Body of pancreas (tissue), 4 donors: ENCODE results near the gene PDZD2. TPM values are rescaled to one million over a fixed set of nuclear protein-coding genes. Genes with fewer than 3 reads are reported as not detected.

Experiments used
- ATAC-seq: fragments of 150-250 bp; one replicate; pipeline ENCODE4 v1.9.1; 2016
- DNase-seq, 4 donors: peaks; one replicate each; pipeline ENCODE4 v3.0.0-alpha.2; 2019
- H3K27ac ChIP-seq, 4 donors: fragments of 200-600 bp; sonication (generic); 1 replicate in 3 of 4; 2 replicates in 1 of 4; pipeline versions ENCODE4 v1.5.1 to v1.6.1; 2016 to 2019; ENCODE audit warnings: mild to moderate bottlenecking in 1 of 4, mixed read lengths in 1 of 4, moderate library complexity in 1 of 4
- H3K27me3 ChIP-seq, 2 donors: fragments of 200-600 bp; sonication (generic); one replicate each; pipeline ENCODE4 v1.6.0; 2016; ENCODE audit warnings: mild to moderate bottlenecking in 1 of 2
- H3K36me3 ChIP-seq, 2 donors: fragments of 200-600 bp; sonication (generic); replicated peaks in 1 of 2; 2 replicates each; pipeline ENCODE4 v1.5.1; 2016; ENCODE audit warnings: low read depth in 2 of 2; ENCODE audit not compliant: insufficient read depth in 1 of 2
- H3K4me1 ChIP-seq: fragments of 200-600 bp; sonication (generic); one replicate; pipeline ENCODE4 v1.6.0; 2016
- H3K4me3 ChIP-seq, 2 donors: fragments of 200-600 bp; sonication (generic); 1 replicate in 1 of 2; 2 replicates in 1 of 2; pipeline ENCODE4 v1.5.1; 2016 to 2019
- H3K9me3 ChIP-seq, 3 donors: fragments of 200-600 bp; sonication (generic); 1 replicate in 2 of 3; 2 replicates in 1 of 3; pipeline ENCODE4 v1.5.1; 2016
- POLR2A ChIP-seq, 3 donors: fragments of 450-650 bp; IDR thresholded peaks; one replicate each; pipeline ENCODE4 v1.6.1; 2016; ENCODE audit warnings: antibody characterized with exemption in 3 of 3, mild to moderate bottlenecking in 2 of 3
- WGBS, 2 donors: methylation state at CpG; one replicate each; pipeline ENCODE4 v1.1.5; 2017; 5-methylcytosine and 5-hydroxymethylcytosine counted together
- intact Hi-C: fragments of 100-400 bp; cut with DNase I; formaldehyde crosslinking; loops from one replicate; pipeline ENCODE4 v1.15.1; 2023
- total RNA-seq, 2 donors: library from RNA; depleted of rRNA; stranded (reverse); fragments of >200 nt; gene quantifications; one replicate each; pipeline ENCODE4 v1.1.0, GENCODE V29; 2016
- TF ChIP-seq, protein P1 (sequence below), 7 experiments: fragments of 450-650 bp in 4 of 7; fragments of 200-600 bp in 3 of 7; sonication (generic) in 3 of 7; IDR thresholded peaks; one replicate each; pipeline ENCODE4 v1.5.1; 2016 to 2019; ENCODE audit warnings: antibody characterized with exemption in 7 of 7

Gene PDZD2
- total RNA-seq, 2 donors from 2014 or later, result 3.9 to 12.9 TPM

DNA sequence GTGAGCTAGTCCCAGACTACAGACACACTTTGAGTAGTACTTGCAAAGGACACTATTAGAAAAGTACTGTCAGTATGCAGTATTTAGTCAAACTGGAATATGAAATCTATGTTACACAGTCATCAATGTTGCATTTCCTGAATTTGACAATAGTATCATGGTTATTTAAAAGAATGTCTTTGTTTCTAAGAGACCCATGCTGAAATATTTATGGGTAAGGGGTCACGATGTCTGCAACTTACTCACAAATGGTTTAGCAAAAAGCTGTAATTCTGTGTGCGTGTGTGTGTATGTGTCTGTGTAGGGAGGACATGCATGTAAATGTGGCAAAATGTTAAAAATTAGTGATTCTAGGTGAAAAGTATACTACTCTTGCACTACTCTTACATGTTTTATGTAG lies 429.6 kb downstream of the PDZD2 start:
- TF ChIP-seq, protein P1, sequence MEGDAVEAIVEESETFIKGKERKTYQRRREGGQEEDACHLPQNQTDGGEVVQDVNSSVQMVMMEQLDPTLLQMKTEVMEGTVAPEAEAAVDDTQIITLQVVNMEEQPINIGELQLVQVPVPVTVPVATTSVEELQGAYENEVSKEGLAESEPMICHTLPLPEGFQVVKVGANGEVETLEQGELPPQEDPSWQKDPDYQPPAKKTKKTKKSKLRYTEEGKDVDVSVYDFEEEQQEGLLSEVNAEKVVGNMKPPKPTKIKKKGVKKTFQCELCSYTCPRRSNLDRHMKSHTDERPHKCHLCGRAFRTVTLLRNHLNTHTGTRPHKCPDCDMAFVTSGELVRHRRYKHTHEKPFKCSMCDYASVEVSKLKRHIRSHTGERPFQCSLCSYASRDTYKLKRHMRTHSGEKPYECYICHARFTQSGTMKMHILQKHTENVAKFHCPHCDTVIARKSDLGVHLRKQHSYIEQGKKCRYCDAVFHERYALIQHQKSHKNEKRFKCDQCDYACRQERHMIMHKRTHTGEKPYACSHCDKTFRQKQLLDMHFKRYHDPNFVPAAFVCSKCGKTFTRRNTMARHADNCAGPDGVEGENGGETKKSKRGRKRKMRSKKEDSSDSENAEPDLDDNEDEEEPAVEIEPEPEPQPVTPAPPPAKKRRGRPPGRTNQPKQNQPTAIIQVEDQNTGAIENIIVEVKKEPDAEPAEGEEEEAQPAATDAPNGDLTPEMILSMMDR (IDR thresholded peaks at IDR 0.05), result no peak
- no peak for TF ChIP-seq POLR2A (IDR thresholded peaks at IDR 0.05)
- no peaks in the 10 kb centered on the region for H3K27me3 ChIP-seq
- H3K4me3 ChIP-seq, result no peak overlapping the region
- H3K4me1 ChIP-seq, result no peaks in the 10 kb centered on the region
- no peaks in the 10 kb centered on the region for H3K36me3 ChIP-seq
- intact Hi-C loops, result no loop called here
- no peak overlapping the region for H3K27ac ChIP-seq
- WGBS, 2 donors, result 48 to 63% methylated on average over 2 of the region's 2 CpGs
- ATAC-seq (no peak), DNase-seq (no peak)
- no peaks in the 10 kb centered on the region for H3K9me3 ChIP-seq

DNA sequence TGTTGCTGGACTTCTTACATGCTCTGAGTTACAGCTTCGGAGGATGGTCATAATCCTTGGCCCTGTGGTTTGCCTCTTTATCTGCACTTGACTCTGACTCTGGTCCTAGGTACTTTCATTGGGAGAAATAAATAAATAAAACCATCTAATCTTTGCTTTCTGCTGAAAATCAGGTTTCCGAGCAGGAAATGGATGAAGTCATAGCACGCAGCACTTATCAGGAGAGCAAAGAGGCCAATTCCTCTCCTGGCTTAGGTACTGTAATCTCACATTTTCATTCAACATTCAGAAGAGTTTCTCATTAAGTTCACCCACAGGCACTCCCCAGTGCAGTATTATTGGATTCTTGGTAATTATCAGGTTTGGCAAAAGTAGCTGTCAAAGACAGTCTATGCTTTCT lies 430.5 kb downstream of the PDZD2 start:
- no peak overlapping the region for H3K27ac ChIP-seq
- DNase-seq (no peak), ATAC-seq (no peak)
- intact Hi-C loops, result no loop called here
- H3K36me3 ChIP-seq, result no peaks in the 10 kb centered on the region
- no peak overlapping the region for H3K4me3 ChIP-seq
- H3K27me3 ChIP-seq, result no peaks in the 10 kb centered on the region
- no peaks in the 10 kb centered on the region for H3K4me1 ChIP-seq
- TF ChIP-seq, protein P1 (IDR thresholded peaks at IDR 0.05), result no peak
- no peak for TF ChIP-seq POLR2A (IDR thresholded peaks at IDR 0.05)
- 80 to 88% methylated on average over 3 of the region's 3 CpGs for WGBS, 2 donors
- no peaks in the 10 kb centered on the region for H3K9me3 ChIP-seq

DNA sequence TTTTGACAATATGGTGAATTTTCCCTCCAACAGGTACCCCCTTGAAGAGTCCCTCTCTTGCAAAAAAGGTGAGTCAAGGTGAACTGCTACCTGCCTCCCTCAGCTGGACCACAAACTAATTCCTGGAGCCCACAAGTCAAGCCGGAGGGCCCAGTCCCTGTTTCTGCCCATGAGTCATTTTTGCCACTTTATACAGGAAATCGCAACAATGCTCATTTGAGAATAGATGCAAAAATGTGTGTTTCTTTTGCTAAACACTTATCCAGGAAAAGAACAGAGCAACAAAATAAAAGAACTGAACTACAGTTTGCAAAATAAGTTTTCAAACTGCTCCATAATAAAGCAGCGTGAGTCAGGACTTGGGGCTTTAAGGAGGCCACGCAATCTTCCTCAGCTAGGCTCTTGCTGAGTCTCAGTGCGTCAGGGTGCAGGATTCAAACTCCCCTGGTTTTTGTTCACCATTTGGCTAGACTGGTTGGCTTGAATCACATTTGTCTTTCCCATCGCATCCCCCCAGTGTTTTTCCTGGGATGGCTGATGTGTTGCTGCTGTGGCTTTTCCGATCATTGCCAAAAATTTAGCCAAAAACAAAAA lies 432.5 kb downstream of the PDZD2 start:
- H3K27me3 ChIP-seq, result no peaks in the 10 kb centered on the region
- no peaks in the 10 kb centered on the region for H3K36me3 ChIP-seq
- WGBS, 2 donors, result 78 to 86% methylated on average over 7 of the region's 7 CpGs
- TF ChIP-seq, protein P1 (IDR thresholded peaks at IDR 0.05), result no peak
- no peak for TF ChIP-seq POLR2A (IDR thresholded peaks at IDR 0.05)
- H3K4me1 ChIP-seq, result no peaks in the 10 kb centered on the region
- intact Hi-C loops, result loop anchor here (10.0 kb wide), 1 partner anchor 487 kb away; no protein-coding TSS in a partner anchor
- no peak overlapping the region for H3K4me3 ChIP-seq
- ATAC-seq, result no peak
- no peak overlapping the region for H3K27ac ChIP-seq
- no peaks in the 10 kb centered on the region for H3K9me3 ChIP-seq
- no peak for DNase-seq

DNA sequence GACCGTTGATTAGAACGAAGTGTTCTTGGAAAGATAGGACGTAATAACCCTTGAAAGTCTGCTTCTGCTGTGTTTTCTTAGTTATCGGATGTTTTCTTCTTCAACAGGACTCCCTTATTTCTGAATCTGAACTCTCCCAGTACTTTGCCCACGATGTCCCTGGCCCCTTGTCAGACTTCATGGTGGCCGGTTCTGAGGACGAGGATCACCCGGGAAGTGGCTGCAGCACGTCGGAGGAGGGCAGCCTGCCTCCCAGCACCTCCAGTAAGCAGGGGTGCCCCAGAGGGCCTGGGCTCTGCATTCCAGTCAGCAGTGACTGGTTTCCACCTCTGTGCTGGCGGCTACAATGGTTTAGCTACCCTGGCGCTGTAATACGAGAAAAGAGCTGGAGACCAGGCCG lies 433.1 kb downstream of the PDZD2 start:
- no peaks in the 10 kb centered on the region for H3K27me3 ChIP-seq
- H3K36me3 ChIP-seq, result no peaks in the 10 kb centered on the region
- no peak overlapping the region for H3K4me3 ChIP-seq
- no peak overlapping the region for H3K27ac ChIP-seq
- DNase-seq, result no peak
- intact Hi-C loops, result loop anchor here (10.0 kb wide), 1 partner anchor 487 kb away; no protein-coding TSS in a partner anchor
- no peak for ATAC-seq
- no peaks in the 10 kb centered on the region for H3K9me3 ChIP-seq
- H3K4me1 ChIP-seq, result no peaks in the 10 kb centered on the region
- no peak for TF ChIP-seq POLR2A (IDR thresholded peaks at IDR 0.05)
- TF ChIP-seq, protein P1 (IDR thresholded peaks at IDR 0.05), result no peak
- WGBS, 2 donors, result 81 to 89% methylated on average over 12 to 14 of the region's 14 CpGs

DNA sequence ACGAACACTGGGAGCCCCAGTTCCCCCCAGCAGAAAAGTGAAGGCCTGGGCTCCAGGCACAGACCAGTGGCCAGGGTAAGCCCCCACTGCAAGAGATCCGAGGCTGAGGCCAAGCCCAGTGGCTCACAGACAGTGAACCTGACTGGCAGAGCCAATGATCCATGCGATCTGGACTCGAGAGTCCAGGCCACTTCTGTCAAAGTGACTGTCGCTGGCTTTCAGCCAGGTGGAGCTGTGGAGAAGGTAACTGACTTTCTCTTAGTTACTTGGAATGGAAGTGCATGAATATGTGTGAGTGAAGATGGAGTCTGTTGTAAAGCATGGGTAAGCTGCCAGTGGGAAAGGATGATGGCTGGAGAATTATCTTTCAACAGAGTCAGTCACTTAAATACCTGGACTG lies 435.5 kb downstream of the PDZD2 start:
- no peaks in the 10 kb centered on the region for H3K9me3 ChIP-seq
- H3K36me3 ChIP-seq, result no peaks in the 10 kb centered on the region
- ATAC-seq (no peak), DNase-seq (no peak)
- no peaks in the 10 kb centered on the region for H3K27me3 ChIP-seq
- TF ChIP-seq, protein P1 (IDR thresholded peaks at IDR 0.05), result no peak
- no peak for TF ChIP-seq POLR2A (IDR thresholded peaks at IDR 0.05)
- intact Hi-C loops, result loop anchor here (10.0 kb wide), 1 partner anchor 490 kb away; no protein-coding TSS in a partner anchor
- H3K27ac ChIP-seq, result no peak overlapping the region
- WGBS, 2 donors, result 64 to 69% methylated on average over 3 to 5 of the region's 5 CpGs
- no peak overlapping the region for H3K4me3 ChIP-seq
- no peaks in the 10 kb centered on the region for H3K4me1 ChIP-seq
